PFSK-1 (cell line): Measurements from ENCODE around the gene PES1.

Experiments
- FOXP2 ChIP-seq: optimal IDR thresholded peaks from 2 replicates; pipeline ENCODE3; 2011; ENCODE audit warnings: borderline replicate concordance, control low read depth, inconsistent platforms; ENCODE audit not compliant: insufficient read depth; ENCODE audit errors: extremely low read length, extremely low read depth
- POLR2AphosphoS5 ChIP-seq: IDR thresholded peaks from 2 replicates; pipeline ENCODE4 v1.6.1; 2012; ENCODE audit warnings: low read depth, mild to moderate bottlenecking, control low read depth, low read length, moderate library complexity
- SIN3A ChIP-seq: IDR thresholded peaks from 2 replicates; pipeline ENCODE4 v1.6.1; 2012; ENCODE audit warnings: mild to moderate bottlenecking, low read length, moderate library complexity, borderline replicate concordance; ENCODE audit not compliant: insufficient read depth
- TAF1 ChIP-seq: IDR thresholded peaks from 2 replicates; pipeline ENCODE4 v1.6.1; 2012; ENCODE audit warnings: low read length, control low read depth, borderline replicate concordance; ENCODE audit not compliant: insufficient read depth
- TF ChIP-seq, protein P1 (sequence below), 2 experiments: IDR thresholded peaks; 2 replicates each; pipeline versions ENCODE4 v1.6.1 to v1.8.0; 2011 to 2012; ENCODE audit warnings: low read depth in 2 of 2, low read length in 2 of 2, control low read depth in 1 of 2, inconsistent platforms in 1 of 2, mild to moderate bottlenecking in 1 of 2, moderate library complexity in 1 of 2; ENCODE audit not compliant: insufficient read depth in 1 of 2

DNA sequence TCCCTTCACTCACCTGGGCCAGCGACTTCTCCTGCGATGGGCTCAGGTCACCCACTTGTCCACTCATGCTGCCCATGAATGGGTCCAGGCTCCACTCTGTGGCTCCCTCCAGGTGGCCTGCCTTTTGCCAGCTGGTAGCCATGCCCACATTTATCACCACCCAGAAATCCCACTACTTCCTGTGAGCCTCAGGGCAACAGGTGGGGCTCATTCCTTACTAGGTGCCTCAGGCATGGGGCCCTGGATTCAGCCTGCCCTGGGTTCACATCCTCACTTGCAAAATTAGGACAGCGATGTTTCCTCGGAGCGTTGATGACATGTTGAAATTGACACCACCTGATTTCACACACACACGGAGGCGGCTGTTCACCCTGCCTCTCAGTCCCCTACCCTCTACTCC is 45.1 kb downstream of the PES1 start, which contains the start of gene SEC14L6:
- no peak for TF ChIP-seq SIN3A
- TF ChIP-seq, protein P1, sequence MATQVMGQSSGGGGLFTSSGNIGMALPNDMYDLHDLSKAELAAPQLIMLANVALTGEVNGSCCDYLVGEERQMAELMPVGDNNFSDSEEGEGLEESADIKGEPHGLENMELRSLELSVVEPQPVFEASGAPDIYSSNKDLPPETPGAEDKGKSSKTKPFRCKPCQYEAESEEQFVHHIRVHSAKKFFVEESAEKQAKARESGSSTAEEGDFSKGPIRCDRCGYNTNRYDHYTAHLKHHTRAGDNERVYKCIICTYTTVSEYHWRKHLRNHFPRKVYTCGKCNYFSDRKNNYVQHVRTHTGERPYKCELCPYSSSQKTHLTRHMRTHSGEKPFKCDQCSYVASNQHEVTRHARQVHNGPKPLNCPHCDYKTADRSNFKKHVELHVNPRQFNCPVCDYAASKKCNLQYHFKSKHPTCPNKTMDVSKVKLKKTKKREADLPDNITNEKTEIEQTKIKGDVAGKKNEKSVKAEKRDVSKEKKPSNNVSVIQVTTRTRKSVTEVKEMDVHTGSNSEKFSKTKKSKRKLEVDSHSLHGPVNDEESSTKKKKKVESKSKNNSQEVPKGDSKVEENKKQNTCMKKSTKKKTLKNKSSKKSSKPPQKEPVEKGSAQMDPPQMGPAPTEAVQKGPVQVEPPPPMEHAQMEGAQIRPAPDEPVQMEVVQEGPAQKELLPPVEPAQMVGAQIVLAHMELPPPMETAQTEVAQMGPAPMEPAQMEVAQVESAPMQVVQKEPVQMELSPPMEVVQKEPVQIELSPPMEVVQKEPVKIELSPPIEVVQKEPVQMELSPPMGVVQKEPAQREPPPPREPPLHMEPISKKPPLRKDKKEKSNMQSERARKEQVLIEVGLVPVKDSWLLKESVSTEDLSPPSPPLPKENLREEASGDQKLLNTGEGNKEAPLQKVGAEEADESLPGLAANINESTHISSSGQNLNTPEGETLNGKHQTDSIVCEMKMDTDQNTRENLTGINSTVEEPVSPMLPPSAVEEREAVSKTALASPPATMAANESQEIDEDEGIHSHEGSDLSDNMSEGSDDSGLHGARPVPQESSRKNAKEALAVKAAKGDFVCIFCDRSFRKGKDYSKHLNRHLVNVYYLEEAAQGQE (IDR thresholded peaks at IDR 0.05; ENCODE audit: insufficient read depth in 1 of 2, low read depth in 2 of 2, low read length in 2 of 2): no peak
- no peak for TF ChIP-seq POLR2AphosphoS5
- TF ChIP-seq TAF1: no peak
- TF ChIP-seq FOXP2: no peak
